Measurements from ENCODE around the gene ZAR1L.

The ZAR1L gene

GRCh38 chr13:32265726-32266125 lies 49.4 kb downstream of the ZAR1L start:
- no peak for DNase-seq
- H3K9me3 ChIP-seq (ENCODE audit: severe bottlenecking), result no peaks in the 10 kb centered on the region
- H3K27ac ChIP-seq, result no peak overlapping the region
- H3K36me3 ChIP-seq, result peaks cover 13% of the 10 kb centered on the region
- H3K27me3 ChIP-seq (ENCODE audit: insufficient read depth, low read depth, severe bottlenecking), result no peaks in the 10 kb centered on the region
- TF ChIP-seq, protein P1, sequence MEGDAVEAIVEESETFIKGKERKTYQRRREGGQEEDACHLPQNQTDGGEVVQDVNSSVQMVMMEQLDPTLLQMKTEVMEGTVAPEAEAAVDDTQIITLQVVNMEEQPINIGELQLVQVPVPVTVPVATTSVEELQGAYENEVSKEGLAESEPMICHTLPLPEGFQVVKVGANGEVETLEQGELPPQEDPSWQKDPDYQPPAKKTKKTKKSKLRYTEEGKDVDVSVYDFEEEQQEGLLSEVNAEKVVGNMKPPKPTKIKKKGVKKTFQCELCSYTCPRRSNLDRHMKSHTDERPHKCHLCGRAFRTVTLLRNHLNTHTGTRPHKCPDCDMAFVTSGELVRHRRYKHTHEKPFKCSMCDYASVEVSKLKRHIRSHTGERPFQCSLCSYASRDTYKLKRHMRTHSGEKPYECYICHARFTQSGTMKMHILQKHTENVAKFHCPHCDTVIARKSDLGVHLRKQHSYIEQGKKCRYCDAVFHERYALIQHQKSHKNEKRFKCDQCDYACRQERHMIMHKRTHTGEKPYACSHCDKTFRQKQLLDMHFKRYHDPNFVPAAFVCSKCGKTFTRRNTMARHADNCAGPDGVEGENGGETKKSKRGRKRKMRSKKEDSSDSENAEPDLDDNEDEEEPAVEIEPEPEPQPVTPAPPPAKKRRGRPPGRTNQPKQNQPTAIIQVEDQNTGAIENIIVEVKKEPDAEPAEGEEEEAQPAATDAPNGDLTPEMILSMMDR (IDR thresholded peaks at IDR 0.05; ENCODE audit: low read depth, low read length), result no peak
- no peak overlapping the region for H3K4me3 ChIP-seq (ENCODE audit: low read depth, low read length)

DNA sequence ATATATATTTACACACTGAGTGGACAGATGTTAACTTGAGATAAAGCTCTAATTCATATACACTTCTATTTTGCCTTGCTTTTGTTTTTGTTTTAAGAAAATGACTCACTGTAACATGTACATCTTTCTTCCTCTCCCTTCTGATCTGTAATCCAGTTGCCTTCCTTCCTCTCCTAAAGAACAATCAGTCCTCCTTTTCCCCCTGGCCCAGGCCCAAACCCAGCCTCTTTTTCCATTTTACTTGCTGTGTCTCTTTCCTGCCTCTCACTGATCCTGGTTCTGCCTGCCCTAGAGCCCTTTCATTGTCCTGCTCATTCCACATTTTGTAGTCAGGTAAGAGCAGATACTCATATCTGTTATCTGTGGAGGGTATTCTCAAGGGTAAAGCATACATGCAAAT lies 50.8 kb downstream of the ZAR1L start:
- peaks cover 11% of the 10 kb centered on the region for H3K36me3 ChIP-seq
- no peaks in the 10 kb centered on the region for H3K9me3 ChIP-seq (ENCODE audit: severe bottlenecking)
- TF ChIP-seq, protein P1 (IDR thresholded peaks at IDR 0.05; ENCODE audit: low read depth, low read length), result no peak
- H3K27ac ChIP-seq, result no peak overlapping the region
- DNase-seq, result no peak
- H3K27me3 ChIP-seq (ENCODE audit: insufficient read depth, low read depth, severe bottlenecking), result no peaks in the 10 kb centered on the region
- no peak overlapping the region for H3K4me3 ChIP-seq (ENCODE audit: low read depth, low read length)

GRCh38 chr13:32262619-32263018 lies 52.5 kb downstream of the ZAR1L start:
- no peaks in the 10 kb centered on the region for H3K9me3 ChIP-seq (ENCODE audit: severe bottlenecking)
- H3K4me3 ChIP-seq (ENCODE audit: low read depth, low read length), result no peak overlapping the region
- H3K36me3 ChIP-seq, result peaks cover 11% of the 10 kb centered on the region
- no peaks in the 10 kb centered on the region for H3K27me3 ChIP-seq (ENCODE audit: insufficient read depth, low read depth, severe bottlenecking)
- TF ChIP-seq, protein P1 (IDR thresholded peaks at IDR 0.05; ENCODE audit: low read depth, low read length), result no peak
- no peak for DNase-seq
- no peak overlapping the region for H3K27ac ChIP-seq

DNA sequence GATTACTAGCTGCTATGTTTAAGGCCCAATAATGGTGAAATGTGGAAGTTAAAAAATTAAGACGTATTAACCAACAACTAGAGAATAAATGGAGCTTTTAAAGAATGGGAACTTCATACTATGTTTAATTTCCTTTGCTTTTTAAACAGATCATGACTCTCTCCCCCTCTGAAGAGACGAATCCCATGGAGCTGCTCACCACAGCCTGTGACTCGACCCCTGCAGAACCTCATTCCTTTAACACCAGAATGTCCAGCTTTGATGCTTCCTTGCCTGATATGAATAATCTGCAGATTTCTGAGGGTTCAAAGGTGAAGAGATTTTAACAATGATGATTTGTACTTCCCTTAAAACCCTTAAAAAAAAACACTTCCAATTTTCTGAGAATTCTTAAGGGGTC lies 53.0 kb downstream of the ZAR1L start:
- TF ChIP-seq, protein P1 (IDR thresholded peaks at IDR 0.05; ENCODE audit: low read depth, low read length), result no peak
- Histone ChIP-seq H3K9me3 (ENCODE audit: severe bottlenecking) (no peaks in the 10 kb centered on the region), H3K4me3 (ENCODE audit: low read depth, low read length) (no peak overlapping the region), H3K27me3 (ENCODE audit: insufficient read depth, low read depth, severe bottlenecking) (no peaks in the 10 kb centered on the region), H3K27ac (no peak overlapping the region), H3K36me3 (peaks cover 11% of the 10 kb centered on the region)
- DNase-seq, result no peak

DNA sequence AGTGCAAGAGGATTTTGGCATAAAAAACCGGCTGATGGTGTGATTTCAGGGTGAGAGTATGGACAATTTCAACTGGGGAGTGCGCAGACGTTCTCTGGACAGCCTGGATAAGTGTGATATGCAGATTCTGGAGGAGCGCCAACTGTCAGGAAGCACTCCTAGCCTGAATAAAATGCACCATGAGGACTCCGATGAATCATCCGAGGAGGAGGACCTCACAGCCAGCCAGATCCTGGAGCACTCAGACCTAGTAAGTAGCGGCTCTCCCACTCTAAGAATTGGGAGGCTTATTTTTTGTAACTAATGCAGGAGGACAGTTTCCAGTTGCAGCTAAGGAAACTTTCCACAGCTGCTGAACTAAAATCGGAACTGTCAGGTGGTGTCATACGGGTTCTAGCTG lies 53.6 kb downstream of the ZAR1L start:
- Histone ChIP-seq H3K36me3 (peaks cover 11% of the 10 kb centered on the region), H3K27me3 (ENCODE audit: insufficient read depth, low read depth, severe bottlenecking) (no peaks in the 10 kb centered on the region), H3K27ac (no peak overlapping the region), H3K4me3 (ENCODE audit: low read depth, low read length) (no peak overlapping the region), H3K9me3 (ENCODE audit: severe bottlenecking) (no peaks in the 10 kb centered on the region)
- TF ChIP-seq, protein P1 (IDR thresholded peaks at IDR 0.05; ENCODE audit: low read depth, low read length), result no peak
- DNase-seq, result no peak

- Histone ChIP-seq H3K27me3 (ENCODE audit: insufficient read depth, low read depth, severe bottlenecking) (no peaks in the 10 kb centered on the region), H3K27ac (no peak overlapping the region), H3K36me3 (peaks cover 5% of the 10 kb centered on the region; the same call in 1 of the 2 replicates), H3K9me3 (ENCODE audit: severe bottlenecking) (no peaks in the 10 kb centered on the region), H3K4me3 (ENCODE audit: low read depth, low read length) (no peak overlapping the region)
- TF ChIP-seq, protein P1 (IDR thresholded peaks at IDR 0.05; ENCODE audit: low read depth, low read length), result peak; percentile 28; the same call in 1 of the 2 replicates
- no peak for DNase-seq
Measured at GRCh38 chr13:32259116-32259515, 56.0 kb downstream of the ZAR1L start.

Data from WERI-Rb-1 (cell line).